HEK293T (cell line): ENCODE data around the gene RSPH9.

Experiments
- ARNT ChIP-seq: fragments of 450-650 bp; IDR thresholded peaks from 2 replicates; pipeline ENCODE4 v1.6.1; 2017; ENCODE audit warnings: mild to moderate bottlenecking
- BHLHE40 ChIP-seq: fragments of 450-650 bp; IDR thresholded peaks from 2 replicates; pipeline ENCODE4 v1.6.1; 2016; ENCODE audit warnings: mild to moderate bottlenecking, moderate library complexity, borderline replicate concordance
- ELF4 ChIP-seq: fragments of 450-650 bp; IDR thresholded peaks from 2 replicates; pipeline ENCODE4 v1.6.1; 2017; ENCODE audit warnings: antibody characterized with exemption
- FOXA1 ChIP-seq: fragments of 450-650 bp; IDR thresholded peaks from 2 replicates; pipeline ENCODE4 v1.6.1; 2016; ENCODE audit warnings: mild to moderate bottlenecking
- FOXK2 ChIP-seq: fragments of 450-650 bp; IDR thresholded peaks from 2 replicates; pipeline ENCODE4 v1.6.1; 2016; ENCODE audit warnings: mild to moderate bottlenecking
- FOXM1 ChIP-seq: fragments of 450-650 bp; IDR thresholded peaks from 2 replicates; pipeline ENCODE4 v1.6.1; 2017; ENCODE audit warnings: mild to moderate bottlenecking, borderline replicate concordance
- LEF1 ChIP-seq: fragments of 450-650 bp; IDR thresholded peaks from 2 replicates; pipeline ENCODE4 v1.6.1; 2017; ENCODE audit warnings: mild to moderate bottlenecking, borderline replicate concordance
- NFRKB ChIP-seq: fragments of 450-650 bp; IDR thresholded peaks from 2 replicates; pipeline ENCODE4 v1.6.1; 2016; ENCODE audit warnings: mild to moderate bottlenecking, moderate library complexity
- PKNOX1 ChIP-seq: fragments of 450-650 bp; IDR thresholded peaks from 2 replicates; pipeline ENCODE4 v1.6.1; 2016
- SP1 ChIP-seq: fragments of 450-650 bp; IDR thresholded peaks from 2 replicates; pipeline ENCODE4 v1.6.1; 2017
- SUZ12 ChIP-seq: fragments of 450-650 bp; IDR thresholded peaks from 2 replicates; pipeline ENCODE4 v1.6.1; 2016; ENCODE audit warnings: mild to moderate bottlenecking
- TARDBP ChIP-seq: fragments of 450-650 bp; IDR thresholded peaks from 2 replicates; pipeline ENCODE4 v1.6.1; 2016
- ZNF384 ChIP-seq: fragments of 450-650 bp; IDR thresholded peaks from 2 replicates; pipeline ENCODE4 v1.6.1; 2016

GRCh38 chr6:43669922-43670622 lies 25.2 kb downstream of the RSPH9 start:
- TF ChIP-seq SP1 (no peak), FOXK2 (no peak), FOXA1 (no peak), PKNOX1 (no peak), TARDBP (no peak), BHLHE40 (no peak), ELF4 (no peak), SUZ12 (no peak), LEF1 (no peak), ZNF384 (no peak), ARNT (no peak), FOXM1 (no peak), NFRKB (no peak)
